GM21367 (cell line): ENCODE measurements around the gene THAP8.
"Not testable (repeated sequence)": the region's sequence is repeated elsewhere in the genome, so short reads cannot be mapped to it uniquely, and the experiment has no call there.

ENCODE experiments used
- ATAC-seq: cut with Tn5 transposase; IDR thresholded peaks from one replicate; pipeline ENCODE4 v1.9.1; 2021; ENCODE audit not compliant: unreplicated experiment

The THAP8 gene

DNA sequence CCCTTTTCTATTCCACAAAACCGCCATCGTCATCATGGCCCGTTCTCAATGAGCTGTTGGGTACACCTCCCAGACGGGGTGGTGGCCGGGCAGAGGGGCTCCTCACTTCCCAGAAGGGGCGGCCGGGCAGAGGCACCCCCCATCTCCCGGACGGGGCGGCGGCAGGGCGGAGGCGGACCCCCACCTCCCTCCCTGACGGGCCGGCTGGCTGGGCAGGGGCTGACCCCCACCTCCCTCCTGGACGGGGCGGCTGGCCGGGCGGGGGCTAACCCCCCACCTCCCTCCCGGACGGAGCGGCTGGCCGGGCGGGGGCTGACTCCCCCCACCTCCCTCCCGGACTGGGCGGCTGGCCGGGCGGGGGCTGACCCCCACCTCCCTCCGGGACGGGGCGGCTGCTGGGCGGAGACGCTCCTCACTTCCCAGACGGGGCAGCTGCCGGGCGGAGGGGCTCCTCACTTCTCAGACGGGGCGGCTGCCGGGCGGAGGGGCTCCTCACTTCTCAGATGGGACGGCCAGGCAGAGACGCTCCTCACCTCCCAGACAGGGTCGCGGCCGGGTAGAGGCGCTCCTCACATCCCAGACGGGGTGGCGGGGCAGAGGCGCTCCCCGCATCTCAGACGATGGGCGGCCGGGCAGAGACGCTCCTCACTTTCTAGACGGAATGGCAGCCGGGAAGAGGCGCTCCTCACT, 14.9 kb upstream of the THAP8 start:
- not testable (repeated sequence) for ATAC-seq

DNA sequence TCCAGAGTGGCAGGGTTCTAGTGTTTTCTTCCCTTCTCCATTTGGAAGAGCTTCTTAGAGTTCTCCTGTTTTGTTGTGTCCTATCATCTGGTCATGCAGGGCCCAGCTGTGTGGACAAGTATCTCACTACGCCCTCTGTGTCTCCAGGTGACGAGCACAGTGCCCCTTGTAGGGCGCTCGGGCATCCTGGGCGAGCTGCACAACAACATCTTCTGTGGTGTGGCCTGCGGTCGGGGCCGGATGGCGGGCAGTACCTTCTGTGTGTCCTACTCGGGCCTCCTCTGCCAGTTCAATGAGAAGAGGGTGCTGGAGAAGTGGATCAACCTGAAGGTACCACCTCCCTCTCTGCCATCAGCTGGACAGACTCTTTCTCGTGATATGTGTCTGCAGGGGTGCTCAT, 13.6 kb upstream of the THAP8 start:
- no peak for ATAC-seq

GRCh38 chr19:36064826-36065225, 10.7 kb upstream of the THAP8 start:
- ATAC-seq, result no peak

- ATAC-seq, result no peak
Measured at GRCh38 chr19:36061367-36061766, 7.3 kb upstream of the THAP8 start.

GRCh38 chr19:36060430-36060829, 6.3 kb upstream of the THAP8 start:
- no peak for ATAC-seq

DNA sequence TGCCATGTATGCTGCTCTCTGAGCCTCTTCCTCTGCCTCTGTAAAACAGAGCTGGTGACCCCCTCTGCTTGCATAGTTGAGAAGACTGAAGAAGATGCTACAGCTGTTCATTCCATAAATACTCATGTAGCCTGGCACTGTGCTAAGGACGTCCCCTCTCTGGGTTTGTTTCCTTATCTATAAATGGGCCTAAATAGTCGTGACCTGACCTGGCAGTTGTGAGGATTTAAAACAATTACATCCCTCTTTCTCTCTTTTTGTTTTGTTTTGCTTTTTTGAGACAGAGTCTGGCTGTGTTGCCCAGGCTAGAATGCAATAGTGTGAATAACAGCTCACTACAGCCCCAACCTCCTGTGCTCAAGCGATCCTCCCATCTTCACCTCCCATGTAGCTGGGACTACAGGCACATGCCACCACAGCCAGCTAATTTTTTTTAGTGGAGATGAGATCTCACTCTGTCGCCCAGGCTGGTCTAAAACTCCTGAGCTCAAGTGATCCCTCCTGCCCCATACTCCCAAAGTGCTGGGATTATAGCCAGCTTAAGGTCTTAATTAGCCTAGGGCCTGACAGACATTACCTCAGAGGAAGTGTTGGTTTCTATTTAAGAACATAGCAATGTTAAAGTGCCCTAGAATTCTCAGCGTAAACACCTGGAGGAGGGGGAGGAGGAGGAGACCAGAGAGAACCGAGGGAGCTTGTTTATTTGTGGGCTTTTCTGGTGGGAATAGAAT, 5.3 kb upstream of the THAP8 start:
- no peak for ATAC-seq

GRCh38 chr19:36058481-36059179, 4.5 kb upstream of the THAP8 start:
- no peak for ATAC-seq

DNA sequence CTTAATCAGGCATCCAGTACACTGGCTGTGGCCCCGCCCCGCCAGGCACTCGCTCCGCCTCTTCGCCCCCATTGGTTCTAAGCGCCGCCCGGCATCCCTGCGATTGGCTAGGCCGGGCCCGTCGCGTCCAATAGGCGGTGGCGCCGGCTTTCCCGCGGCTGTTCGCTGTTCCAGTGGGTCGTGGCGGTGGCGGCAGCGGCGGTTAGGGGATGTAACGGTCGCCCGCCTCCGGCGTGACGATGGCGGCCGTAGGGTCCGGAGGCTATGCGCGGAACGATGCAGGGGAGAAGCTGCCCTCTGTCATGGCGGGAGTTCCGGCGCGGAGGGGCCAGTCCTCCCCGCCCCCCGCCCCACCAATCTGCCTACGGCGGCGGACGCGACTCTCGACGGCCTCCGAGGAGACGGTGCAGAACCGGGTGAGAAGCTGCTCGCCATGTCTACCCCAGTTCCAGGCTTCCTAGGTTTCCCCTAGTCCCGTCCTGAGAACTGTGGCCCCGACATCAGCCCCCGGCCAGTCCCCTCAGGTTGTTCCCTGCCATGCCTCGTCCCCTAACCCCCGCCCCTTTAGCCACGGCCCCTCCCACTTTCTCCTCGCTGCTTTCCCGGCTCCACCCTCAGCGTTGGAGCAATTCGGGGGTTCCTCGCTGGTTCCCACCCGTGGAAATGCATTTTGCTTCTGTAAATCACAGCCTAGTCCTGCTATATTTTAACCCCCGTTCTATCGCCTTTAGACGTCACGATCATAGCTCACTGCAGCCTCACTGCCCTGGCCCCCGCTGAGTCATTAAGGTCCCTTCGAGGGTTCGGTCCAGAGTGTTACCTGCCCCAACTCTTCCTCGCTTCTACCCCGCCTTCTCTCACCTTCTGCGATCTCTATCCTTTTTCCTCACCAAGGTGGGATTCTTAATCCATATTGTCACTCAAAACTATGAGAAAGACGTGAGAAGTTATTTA, 925 bp upstream of the THAP8 start, which contains the start of gene WDR62:
WDR62 (plus strand) TSS at position 165 of the 954 bp plus-strand sequence; CDS start at position 240, 75 bp downstream.
- peak; percentile 60 for ATAC-seq

GRCh38 chr19:36051637-36052036, 2.4 kb downstream of the THAP8 start:
- no peak for ATAC-seq

- ATAC-seq, result no peak
Measured at GRCh38 chr19:36051236-36051635, 2.8 kb downstream of the THAP8 start.

DNA sequence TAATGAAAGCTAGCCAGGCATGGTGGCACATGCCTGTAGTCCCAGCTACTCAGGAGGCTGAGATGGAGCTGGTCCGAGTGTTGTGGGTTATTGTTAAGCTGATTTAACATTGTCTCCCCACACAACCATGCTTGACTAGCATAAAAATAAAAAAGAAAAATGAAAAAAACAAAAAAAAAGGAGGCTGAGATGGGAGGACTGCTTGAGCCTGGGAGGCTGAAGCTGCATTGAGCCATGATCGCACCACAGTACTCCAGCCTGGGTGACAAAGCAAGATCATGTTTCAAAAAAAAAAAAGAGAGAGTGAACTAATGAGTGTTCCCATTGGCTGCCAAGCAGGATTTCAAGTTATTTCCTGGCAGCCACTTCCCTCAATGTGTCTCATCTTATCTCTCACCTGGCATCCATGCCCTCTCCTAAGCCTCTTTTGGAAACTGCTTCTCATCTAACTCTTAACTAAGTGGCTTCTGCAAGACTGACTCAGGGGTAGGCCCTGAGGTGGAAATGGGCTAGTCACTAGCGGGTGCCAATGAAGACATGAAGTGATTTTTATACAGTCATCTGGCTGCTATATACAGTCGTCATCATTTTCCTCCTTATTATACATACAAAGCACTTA, 4.9 kb downstream of the THAP8 start:
- ATAC-seq, result no peak

GRCh38 chr19:36047835-36048234, 6.2 kb downstream of the THAP8 start:
- no peak for ATAC-seq

DNA sequence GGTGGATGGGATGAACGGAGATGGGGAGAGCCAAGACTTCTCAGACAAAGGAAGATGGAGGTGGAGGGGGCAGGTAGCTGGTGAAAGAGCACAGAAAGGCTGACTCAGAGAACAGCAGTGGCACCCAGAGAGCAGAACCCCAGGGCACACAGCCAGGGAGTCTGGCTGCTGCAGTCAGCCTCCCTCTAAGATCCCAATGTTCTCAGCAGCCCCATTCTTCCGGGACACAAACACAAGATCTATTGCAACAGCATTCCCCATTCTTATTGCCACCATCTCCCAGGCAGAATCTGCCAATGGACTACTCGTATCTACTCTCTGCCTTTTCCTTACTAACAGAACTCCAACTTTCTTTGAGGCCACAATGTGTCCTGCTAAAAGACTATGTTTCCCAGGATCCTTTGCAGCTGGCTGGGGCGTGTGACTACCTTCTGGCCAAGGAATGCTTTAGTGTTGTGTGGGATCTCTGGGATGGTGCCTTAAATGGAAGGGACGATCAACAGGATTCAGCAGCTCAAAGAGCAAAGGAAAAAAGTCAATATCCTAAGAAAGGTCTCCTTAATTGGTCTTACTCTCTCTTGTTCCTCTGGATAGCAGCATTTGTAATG, 7.5 kb downstream of the THAP8 start:
- ATAC-seq, result no peak

- no peak for ATAC-seq
Measured at GRCh38 chr19:36043952-36044351, 10.1 kb downstream of the THAP8 start.

DNA sequence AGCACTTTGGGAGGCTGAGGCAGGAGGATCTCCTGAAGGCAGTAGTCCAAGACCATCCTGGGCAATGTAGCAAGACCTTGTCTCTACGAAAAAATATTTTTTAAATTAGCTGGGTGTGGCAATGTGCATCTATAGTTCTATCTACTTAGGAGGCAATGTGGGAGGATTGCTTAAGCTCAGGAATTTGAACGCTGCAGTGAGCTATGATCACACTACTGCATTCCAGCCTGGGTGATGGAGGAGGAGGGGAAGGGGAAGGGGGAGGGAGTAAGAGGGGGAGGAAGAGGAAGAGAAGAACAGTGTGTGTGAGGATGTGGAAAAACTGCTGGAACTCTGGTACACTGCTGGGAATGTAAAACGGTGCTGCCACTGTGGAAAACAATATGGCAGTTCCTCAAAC, 12.3 kb downstream of the THAP8 start:
- ATAC-seq, result no peak

GRCh38 chr19:36041092-36041491, 13.0 kb downstream of the THAP8 start:
- ATAC-seq, result not testable (repeated sequence)

- no peak for ATAC-seq
Measured at GRCh38 chr19:36040495-36040894, 13.6 kb downstream of the THAP8 start.

DNA sequence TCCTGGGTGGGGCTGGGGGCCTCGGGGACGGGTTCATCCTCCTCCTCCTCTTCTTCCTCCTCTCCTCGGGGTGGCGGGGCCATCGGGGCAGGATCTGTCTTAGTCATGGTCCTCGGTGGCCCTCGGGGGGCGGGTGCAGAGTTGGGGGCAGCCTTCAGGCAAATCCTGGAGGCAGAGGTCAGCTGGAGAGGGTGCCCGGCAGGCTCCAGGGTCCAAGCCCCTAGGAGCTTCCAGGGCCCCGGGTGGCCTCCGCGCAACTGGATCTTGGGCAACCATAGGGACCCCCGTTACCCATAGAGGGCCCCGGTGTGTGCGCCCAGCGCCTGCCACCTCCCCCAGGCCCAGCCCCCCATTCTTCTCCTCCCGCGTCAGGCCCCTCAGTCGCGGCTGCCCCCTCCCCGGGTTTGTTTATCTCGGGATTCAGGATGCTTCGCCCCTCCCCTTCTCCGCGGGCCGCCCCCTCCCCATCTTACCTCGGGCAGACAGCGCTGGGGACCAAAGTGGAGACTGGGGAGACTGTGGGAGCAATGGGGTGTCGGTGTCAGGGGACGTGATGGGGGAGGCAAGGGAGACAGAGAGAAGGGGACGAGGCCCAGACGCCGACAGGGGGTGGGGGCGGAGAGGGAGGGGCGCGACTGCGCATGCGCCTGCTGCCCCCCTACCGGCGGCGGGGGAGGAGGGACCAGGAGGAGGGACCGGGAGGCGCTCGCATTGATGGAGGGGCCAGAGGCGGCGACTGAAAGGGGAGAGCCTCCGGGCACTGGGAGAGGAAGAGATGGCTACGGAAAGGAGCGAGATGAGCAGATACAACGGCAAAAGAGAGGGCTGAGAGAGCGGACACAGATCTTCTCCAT, 21.6 kb downstream of the THAP8 start, which contains the start of gene CLIP3:
CLIP3 (minus strand) TSS at position 623 of the 854 bp plus-strand sequence; CDS start at position 107, 516 bp downstream.
- no peak for ATAC-seq

- no peak for ATAC-seq
Measured at GRCh38 chr19:36031308-36031707, 22.8 kb downstream of the THAP8 start.
